H1 (cell line): ENCODE measurements around the gene TNIP1.

Experiments used
- EZH2 ChIP-seq: fragments of 200-600 bp; sonication (generic); IDR thresholded peaks from 2 replicates; pipeline ENCODE4 v1.7.1; 2012; ENCODE audit warnings: low read depth, mild to moderate bottlenecking, moderate library complexity, low read length, inconsistent platforms; ENCODE audit not compliant: severe bottlenecking
- KDM5A ChIP-seq: fragments of 200-600 bp; IDR thresholded peaks from 2 replicates; pipeline ENCODE4 v1.7.1; 2012; ENCODE audit warnings: mild to moderate bottlenecking, low read length, inconsistent platforms, mixed read lengths
- ZNF274 ChIP-seq: IDR thresholded peaks from 2 replicates; pipeline ENCODE4 v1.7.0; 2012; ENCODE audit warnings: low read length, borderline replicate concordance; ENCODE audit errors: extremely low read depth

DNA sequence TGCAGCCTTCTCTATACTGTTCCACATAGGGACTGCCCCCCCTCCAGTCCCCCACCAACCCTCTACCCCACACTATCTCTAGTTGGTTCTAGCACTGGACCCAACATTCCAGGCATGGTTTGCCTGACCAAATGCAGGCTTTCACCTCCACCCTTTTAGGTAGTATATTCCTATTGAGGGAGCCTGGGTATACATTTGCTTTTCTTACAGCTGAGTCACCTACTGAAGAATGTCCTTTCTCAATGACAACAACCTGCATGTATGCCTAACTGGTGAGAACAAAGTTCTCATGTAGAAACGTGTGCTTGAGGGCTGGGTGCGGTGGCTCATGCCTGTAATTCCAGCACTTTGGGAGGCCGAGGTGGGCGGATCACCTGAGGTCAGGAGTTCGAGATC lies 8.2 kb downstream of the TNIP1 start:
- TF ChIP-seq KDM5A, result no peak
- TF ChIP-seq EZH2, result no peak
- TF ChIP-seq ZNF274, result no peak
